22Rv1 (cell line): ENCODE measurements around the gene KNDC1.

Source experiments
- H3K27ac ChIP-seq: fragments of 450-650 bp; 2 replicates; pipeline ENCODE4 v1.5.1; 2017
- ZFX ChIP-seq: fragments of 450-650 bp; IDR thresholded peaks from 2 replicates; pipeline ENCODE4 v1.6.1; 2017; ENCODE audit warnings: antibody characterized with exemption, borderline replicate concordance
- TF ChIP-seq, protein P1 (sequence below): fragments of 450-650 bp; IDR thresholded peaks from 2 replicates; pipeline ENCODE4 v1.5.1; 2017; ENCODE audit warnings: mild to moderate bottlenecking

Gene KNDC1

DNA sequence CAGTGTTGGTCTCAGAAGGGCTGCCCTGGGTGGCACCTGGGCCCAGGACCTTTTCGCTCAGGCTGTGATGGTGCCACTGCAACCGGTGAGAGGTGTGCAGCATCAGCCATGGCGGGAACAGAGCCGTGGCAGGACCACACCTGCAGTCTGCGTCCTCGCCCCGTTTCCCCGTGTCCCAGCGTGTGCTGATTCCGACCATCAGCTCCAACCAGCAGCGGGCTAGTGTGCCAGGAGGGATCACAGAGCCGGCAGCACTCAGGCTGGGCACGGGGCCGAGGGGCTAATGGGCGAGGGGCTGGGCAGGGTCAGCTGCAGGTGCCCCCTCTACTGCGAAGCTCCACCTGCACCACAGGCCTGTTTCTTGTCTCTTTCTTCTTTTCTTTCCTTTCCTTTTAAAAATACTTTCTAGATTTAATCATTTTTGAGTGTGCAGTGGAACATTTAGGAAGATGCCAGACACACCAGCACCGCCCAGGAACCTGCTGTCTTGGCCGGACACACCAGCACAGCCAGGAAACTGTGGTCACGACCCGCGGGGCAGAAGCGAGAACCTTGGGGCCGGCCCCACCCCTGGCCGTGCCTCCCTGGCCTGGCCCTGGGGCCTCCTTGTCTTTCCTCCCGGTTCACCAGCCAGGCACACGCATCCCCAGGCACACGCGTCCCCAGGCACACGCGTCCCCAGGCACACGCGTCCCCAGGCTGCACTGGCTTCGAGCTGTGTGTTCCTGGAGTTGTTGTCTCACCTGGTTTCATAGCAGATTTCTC lies 37.7 kb upstream of the KNDC1 start:
- H3K27ac ChIP-seq: no peak overlapping the region
- no peak for TF ChIP-seq ZFX
- TF ChIP-seq, protein P1, sequence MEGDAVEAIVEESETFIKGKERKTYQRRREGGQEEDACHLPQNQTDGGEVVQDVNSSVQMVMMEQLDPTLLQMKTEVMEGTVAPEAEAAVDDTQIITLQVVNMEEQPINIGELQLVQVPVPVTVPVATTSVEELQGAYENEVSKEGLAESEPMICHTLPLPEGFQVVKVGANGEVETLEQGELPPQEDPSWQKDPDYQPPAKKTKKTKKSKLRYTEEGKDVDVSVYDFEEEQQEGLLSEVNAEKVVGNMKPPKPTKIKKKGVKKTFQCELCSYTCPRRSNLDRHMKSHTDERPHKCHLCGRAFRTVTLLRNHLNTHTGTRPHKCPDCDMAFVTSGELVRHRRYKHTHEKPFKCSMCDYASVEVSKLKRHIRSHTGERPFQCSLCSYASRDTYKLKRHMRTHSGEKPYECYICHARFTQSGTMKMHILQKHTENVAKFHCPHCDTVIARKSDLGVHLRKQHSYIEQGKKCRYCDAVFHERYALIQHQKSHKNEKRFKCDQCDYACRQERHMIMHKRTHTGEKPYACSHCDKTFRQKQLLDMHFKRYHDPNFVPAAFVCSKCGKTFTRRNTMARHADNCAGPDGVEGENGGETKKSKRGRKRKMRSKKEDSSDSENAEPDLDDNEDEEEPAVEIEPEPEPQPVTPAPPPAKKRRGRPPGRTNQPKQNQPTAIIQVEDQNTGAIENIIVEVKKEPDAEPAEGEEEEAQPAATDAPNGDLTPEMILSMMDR: no peak

DNA sequence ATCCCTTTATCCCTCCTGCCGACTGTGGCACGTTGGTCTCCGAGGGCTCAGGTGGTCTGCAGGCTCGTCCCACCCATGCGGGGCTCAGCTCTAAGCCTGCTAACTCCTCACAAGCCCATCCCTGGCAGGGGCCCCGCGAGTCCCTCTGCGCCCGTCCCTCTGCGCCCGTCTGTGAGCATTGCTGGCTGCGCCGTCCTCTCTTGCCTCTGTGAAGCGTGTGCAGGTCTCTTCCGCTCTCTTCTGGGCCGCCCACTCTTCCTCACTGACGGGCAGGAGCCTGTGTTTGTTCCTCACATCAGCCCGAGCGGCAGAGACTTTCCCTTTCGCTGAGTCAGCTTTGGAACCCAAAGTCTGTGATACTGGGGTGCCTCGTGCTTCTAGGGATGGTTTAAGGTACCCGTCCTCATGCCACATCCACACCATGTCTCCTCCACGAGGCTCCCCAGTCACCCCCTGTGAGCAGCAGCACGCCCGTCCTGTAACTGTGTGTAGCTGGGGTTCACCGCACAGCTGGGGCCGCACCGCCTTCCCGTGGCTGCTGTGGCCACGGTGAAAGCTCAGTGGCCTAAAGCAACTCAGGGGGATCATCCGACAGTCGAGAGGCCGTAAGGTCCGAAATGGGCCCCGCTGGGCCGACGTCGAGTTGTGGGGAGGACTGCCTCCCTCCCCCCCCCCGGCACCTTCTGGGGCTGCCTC lies 36.8 kb upstream of the KNDC1 start:
- H3K27ac ChIP-seq: no peak overlapping the region
- TF ChIP-seq, protein P1: no peak
- no peak for TF ChIP-seq ZFX

- no peak overlapping the region for H3K27ac ChIP-seq
- TF ChIP-seq, protein P1: no peak
- no peak for TF ChIP-seq ZFX
Measured at GRCh38 chr10:133123746-133124356, 36.2 kb upstream of the KNDC1 start.

GRCh38 chr10:133124357-133125211 lies 35.4 kb upstream of the KNDC1 start:
- TF ChIP-seq ZFX: no peak
- TF ChIP-seq, protein P1: peak; percentile 89
- H3K27ac ChIP-seq: no peak overlapping the region

GRCh38 chr10:133125901-133126300 lies 34.1 kb upstream of the KNDC1 start:
- TF ChIP-seq, protein P1: no peak
- TF ChIP-seq ZFX: no peak
- H3K27ac ChIP-seq: no peak overlapping the region

DNA sequence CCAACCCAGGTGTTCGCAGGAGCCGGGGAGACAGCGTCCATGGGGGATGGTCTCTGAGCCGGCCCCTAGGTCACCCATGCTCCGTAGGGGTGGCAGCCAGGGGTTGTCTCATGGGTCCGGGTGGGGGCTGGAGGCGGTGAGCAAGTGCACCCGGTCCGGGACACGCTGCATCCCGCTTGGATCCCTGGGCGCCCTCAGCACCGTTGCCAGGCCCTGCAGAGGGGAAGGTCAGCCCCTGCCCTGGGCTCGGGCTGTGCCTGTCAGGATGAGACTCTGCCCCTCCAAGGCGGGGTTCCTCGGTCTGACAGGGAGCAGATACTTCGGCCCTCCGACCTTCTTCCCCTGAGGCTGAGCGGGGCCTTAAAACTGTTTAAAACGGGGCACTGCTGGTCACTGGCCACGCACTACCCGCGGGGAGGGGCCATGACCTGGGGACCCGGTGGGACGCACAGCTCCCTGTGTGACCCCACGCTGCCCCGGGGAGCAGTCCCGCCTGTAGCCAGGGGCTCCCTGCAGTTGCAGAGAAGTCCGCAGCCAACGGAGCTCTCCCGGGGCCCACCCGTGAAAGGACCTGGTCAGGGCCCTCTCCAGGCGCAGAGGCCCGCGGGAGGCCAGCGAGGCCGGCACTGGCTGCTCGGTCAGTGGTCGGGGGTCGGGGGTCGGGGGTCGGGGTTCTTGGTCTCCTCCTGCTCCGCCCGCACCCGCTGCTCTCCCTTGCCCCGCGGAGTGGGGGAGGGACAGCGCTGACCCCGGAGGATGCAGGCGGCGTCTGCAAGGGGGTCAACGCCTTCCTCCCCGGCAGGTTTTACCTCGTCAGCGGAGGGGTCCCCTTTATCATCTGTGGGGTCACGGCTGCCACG lies 33.4 kb upstream of the KNDC1 start:
- H3K27ac ChIP-seq: no peak overlapping the region
- TF ChIP-seq ZFX: no peak
- TF ChIP-seq, protein P1: no peak
